Stimulated activated CD4-positive, alpha-beta T cell treated with anti-CD3 and anti-CD28 coated beads, Interleukin-4, amount 100 ng/mL, for 24 hours (primary cell): ENCODE measurements around the gene AKR1D1.
"Not testable (repeated sequence)": the region's sequence is repeated elsewhere in the genome, so short reads cannot be mapped to it uniquely, and the experiment has no call there.

ENCODE experiments used
- DNase-seq: peaks from one replicate; pipeline ENCODE4 v3.0.0-alpha.2; 2020

The AKR1D1 gene

DNA sequence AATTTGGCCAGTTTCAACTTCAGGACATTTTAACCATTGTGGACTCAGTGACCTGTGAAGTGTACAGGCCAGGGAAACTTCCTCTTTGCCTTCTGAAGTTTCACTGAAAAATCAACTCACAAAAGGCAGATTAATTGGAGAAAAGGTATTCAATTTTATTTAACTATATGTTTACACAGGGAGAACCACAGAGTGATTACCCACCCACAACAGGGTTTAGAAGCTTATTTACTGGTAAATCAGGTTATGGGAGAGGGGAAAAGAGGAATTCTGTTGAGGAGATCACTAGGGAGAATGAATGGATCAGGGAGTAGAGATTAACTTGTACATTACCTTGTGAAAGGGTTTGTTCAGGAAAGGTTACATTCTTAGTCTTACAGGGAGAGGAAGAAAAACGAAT is 1.7 kb upstream of the AKR1D1 start:
- DNase-seq = no peak

GRCh38 chr7:138075350-138075749 is 909 bp upstream of the AKR1D1 start:
- no peak for DNase-seq

DNA sequence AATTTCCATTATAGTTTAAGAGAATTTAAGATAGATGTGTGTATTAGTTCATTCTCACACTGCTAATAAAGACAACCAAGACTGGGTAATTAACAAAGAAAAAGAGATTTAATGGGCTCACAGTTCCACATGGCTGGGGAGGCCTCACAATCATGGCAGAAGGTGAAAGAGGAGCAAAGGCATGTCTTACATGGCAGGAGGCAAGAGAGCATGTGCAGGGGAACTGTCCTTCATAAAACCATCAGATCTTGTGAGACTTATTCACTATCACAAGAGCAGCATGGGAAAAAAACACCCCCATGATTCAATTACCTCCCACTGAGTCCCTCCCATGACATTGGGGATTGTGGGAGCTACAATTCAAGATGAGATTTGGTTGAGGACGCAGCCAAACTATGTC is 473 bp upstream of the AKR1D1 start:
- not testable (repeated sequence) for DNase-seq

GRCh38 chr7:138077809-138078208 is 1.6 kb downstream of the AKR1D1 start:
- DNase-seq = no peak

GRCh38 chr7:138079137-138079536 is 2.9 kb downstream of the AKR1D1 start:
- DNase-seq = no peak

GRCh38 chr7:138081868-138082267 is 5.6 kb downstream of the AKR1D1 start:
- no peak for DNase-seq

DNA sequence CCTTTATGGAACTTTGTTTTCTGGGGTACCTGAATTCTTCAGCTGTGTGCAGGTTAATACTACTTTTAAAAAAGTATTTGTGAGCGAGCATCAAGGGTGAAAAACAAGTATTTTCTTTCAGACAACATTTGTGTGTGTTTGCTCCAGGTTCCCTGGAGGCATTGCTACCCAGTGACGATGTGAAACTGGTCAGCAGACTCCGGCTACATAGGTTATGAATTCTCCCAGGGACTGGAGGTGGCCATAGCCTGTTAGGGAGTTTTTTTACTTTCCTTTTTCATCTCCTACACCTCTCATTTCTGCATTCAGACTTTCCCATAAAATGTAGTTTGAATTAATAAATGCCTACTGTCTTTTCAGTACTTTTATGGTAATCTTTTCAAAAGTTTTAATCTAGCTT is 7.6 kb downstream of the AKR1D1 start:
- DNase-seq = no peak

DNA sequence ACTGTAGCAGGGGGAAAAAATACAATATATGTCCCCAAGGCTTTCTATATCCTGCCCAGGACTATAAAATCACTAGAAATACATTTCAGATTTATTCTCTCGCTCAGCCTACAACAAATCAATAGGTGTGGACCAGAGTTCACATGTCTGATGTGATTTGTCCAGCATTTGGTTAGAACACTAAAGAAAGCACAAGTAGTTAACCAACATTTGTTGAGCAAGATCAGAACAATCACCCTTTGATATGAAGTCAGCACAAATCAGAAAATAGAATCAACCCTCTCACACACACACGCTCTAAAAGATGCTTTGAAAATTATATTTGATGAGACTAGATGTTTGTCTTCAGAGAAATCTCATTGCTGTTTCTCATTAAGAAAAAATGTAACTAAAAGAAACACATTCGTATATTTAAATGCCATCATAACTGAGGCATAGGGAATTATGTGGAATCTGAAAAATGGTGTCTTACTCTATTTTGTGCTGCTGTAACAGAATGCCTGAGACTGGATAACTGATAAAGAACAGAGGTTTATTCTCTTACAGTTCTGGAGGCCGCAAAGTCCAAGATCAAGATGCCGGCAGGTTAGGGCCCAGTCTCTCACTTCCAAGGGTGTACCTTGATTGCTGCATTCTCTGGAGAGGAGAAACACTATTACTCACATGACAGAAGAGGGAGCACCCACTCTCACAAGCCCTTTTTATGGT is 10.5 kb downstream of the AKR1D1 start:
- no peak for DNase-seq

DNA sequence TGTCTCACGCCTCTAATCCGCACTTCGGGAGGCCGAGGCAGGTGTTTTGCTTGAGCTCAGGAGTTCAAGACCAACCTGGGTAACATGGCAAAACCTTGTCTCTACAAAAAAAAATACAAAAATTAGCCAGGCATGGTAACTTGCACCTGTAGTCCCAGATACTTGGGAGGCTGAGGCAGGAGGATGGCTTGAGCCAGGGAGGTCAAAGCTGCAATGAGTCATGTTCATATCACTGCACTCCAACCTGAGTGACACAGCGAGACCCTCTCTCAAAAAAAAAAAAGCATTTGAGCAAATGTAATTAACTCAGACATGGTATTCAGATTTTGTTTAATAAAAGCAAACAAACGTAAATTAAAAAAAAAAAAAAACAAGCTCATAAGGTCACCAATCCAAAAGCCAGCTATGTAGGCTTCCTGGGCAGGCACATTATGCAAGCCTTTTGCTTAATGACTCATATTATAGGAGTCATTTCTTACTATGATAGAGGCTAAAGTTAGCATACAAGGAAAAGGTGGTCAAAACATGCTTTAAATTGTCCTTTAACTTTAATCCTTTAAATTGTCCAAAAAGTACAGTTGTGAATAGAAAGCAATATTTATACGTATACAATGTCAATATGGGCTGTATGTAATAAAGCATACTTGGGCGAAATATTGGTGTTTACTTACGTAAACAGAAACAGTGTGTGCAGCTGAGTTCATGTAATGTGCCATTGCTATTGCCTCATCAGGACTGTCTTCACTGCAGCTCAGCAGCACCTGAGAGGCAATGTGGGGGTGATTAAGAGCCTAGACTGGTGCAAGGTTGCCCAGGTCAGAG is 13.0 kb downstream of the AKR1D1 start:
- DNase-seq = no peak

DNA sequence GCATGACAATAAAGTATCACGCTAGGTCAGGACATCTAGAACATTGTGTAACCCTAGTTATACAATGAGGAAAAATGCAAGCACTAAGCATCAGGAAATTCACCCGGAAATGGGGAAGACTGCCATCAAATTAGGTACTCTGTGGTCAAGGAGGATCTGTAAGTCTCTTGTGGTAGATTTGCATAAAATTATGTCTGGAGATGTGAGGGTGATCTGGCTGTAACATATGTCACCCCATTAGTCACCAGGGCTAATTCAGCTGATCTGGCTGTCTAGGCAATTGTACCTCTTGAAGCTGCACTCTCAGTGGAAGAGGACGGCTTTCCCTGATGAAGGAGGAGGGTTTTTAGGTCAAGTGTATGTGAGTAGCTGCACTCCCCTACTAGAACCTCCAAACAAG is 14.8 kb downstream of the AKR1D1 start:
- no peak for DNase-seq

GRCh38 chr7:138091840-138092239 is 15.6 kb downstream of the AKR1D1 start:
- not testable (repeated sequence) for DNase-seq

DNA sequence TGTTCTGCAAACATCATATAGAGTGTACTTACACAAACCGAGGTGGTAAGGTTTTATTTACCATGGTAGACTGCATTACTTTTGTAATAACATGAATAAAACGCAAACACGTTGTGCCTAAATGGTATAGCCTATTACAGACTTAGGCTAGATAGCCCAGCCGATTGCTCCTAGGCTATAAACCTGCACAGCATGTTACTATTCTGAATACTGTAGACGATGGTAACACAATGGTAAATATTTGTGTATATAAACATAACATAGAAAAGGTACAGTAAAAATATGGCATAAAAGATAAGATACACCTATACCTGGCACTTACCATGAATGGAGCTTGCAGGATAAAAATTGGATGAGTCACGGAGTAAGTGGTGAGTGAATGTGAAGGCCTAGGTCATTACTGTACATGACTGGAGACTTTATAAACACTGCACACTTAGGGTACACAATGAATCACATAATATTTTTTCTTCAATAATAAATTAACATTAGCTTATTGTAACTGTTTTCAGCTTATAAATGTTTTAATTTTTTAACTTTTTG is 16.3 kb downstream of the AKR1D1 start:
- DNase-seq = no peak

- no peak for DNase-seq
These were observed 20.0 kb downstream of the AKR1D1 start for GRCh38 chr7:138095972-138096935.

- no peak for DNase-seq
These were observed 20.9 kb downstream of the AKR1D1 start for GRCh38 chr7:138097064-138097741.

DNA sequence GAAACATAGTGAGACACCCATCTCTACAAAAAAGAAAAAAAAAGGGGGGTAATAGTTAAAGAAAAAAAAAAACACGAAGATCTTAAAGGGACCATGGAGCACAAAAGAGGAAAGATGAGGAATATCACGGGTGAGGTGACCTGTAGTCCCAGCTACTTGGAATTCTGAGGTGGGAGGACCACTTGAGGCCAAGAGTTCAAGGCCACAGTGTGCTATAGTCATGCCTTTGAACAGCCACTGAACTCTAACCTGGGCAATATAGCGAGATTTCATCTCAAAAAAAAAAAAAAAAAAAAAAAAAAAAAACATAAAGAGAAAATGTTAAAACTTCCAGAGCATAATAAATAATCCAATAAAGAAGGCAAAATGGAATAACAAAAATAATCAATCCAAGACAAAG is 23.6 kb downstream of the AKR1D1 start:
- DNase-seq = no peak

DNA sequence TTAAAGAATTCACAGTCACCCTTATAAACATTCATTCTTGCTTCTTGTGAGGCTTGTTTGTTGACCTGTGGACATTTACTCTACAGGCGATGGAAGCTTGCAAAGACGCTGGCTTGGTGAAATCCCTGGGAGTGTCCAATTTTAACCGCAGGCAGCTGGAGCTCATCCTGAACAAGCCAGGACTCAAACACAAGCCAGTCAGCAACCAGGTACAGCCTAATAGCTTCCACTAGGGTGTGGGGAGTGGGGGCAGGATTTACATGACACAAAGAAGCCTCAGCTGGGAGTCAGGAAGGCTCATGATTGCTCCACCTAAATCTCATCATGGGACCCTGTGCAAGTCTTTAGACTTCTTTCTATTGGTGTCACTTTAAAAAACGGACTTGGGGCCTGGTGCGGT is 29.0 kb downstream of the AKR1D1 start:
- DNase-seq = no peak

GRCh38 chr7:138115047-138115446 is 38.8 kb downstream of the AKR1D1 start:
- no peak for DNase-seq

DNA sequence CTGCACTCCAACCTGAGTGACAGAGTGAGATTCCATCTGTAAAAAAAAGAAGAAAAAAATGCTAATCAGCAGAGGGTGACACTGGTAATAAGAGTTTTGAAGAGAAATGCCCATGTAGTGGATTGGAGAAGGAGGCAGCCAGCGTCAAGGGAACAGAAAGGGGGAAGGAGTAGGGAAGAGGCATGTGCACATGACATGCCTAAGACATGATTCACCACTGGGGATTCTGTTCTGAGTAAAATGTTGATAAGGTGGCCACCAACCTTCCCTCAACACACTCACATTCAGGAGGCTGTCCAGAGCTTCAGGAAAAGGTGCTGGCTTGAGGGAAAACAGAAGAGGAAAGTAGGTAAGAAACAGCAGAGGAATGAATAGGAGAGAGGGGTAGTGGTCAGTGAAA is 39.9 kb downstream of the AKR1D1 start:
- no peak for DNase-seq

DNA sequence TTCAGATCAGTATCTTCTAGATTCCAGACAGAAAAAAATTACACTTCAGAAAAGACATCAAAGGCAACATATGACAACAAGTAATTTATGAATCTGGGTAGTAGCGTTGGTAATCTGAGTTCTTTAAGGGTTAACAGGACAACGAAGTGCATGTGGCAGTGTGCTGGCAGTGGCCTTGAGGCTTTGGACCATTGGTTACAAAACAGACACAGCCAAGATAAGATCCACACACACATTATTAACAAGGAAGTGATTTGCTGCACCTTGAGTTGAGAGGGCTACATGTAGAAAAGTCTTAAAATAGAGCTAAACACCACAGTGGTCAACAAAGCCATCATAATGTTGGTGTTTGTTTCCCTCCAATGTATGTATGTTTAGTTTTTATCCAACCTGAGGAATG is 40.6 kb downstream of the AKR1D1 start:
- no peak for DNase-seq

DNA sequence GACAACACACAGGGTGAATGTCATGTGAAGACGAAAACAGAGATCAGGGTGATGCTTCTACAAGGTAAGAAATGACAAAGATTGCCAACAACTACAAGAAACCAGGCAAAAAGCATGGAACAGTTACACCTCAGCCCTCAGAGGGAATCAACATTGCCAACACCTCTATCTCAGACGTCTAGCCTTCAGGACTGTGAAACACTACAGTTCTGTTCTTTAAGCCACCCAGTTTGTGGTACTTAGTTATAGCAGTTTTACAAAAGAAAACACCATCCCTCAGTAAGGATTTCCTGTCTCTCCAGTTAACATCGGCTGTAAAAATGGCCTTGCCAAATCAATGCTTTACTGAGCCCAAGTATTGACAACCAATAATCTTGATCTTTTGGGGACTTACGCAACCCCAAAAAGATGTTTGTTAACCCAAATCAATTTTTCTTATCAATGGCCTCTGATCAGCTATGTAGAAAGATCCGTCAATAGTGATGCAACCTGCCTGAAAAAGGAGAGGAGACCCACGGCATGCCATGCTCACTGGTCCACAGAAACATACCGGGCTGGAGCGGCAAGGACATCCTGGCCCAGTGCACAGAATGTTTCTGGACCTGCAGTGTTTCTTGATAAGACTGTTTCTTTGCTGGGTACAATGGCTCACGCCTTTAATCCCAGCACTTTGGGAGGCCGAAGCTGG is 44.0 kb downstream of the AKR1D1 start:
- DNase-seq = no peak

- DNase-seq = no peak
These were observed 45.9 kb downstream of the AKR1D1 start for GRCh38 chr7:138122162-138122561.

GRCh38 chr7:138125119-138125518 is 48.9 kb downstream of the AKR1D1 start:
- no peak for DNase-seq
